Keratinocyte (primary cell): ENCODE results near the gene CASP4.

Experiments
- EZH2 ChIP-seq: IDR thresholded peaks from one replicate; pipeline ENCODE4 v1.6.1; 2012; ENCODE audit warnings: inconsistent platforms, mild to moderate bottlenecking, low read length, moderate library complexity
- TF ChIP-seq, protein P1 (sequence below), 3 experiments: IDR thresholded peaks in 1 of 3; conservative IDR thresholded peaks in 1 of 3; optimal IDR thresholded peaks in 1 of 3; 2 replicates in 2 of 3; 3 replicates in 1 of 3; pipeline versions ENCODE3 to v1.5.1; 2011; ENCODE audit warnings: low read length in 3 of 3, mild to moderate bottlenecking in 3 of 3, moderate library complexity in 2 of 3, control low read depth in 1 of 3, inconsistent platforms in 1 of 3; ENCODE audit not compliant: insufficient read depth in 2 of 3; ENCODE audit errors: extremely low read depth in 1 of 3

- TF ChIP-seq, protein P1, sequence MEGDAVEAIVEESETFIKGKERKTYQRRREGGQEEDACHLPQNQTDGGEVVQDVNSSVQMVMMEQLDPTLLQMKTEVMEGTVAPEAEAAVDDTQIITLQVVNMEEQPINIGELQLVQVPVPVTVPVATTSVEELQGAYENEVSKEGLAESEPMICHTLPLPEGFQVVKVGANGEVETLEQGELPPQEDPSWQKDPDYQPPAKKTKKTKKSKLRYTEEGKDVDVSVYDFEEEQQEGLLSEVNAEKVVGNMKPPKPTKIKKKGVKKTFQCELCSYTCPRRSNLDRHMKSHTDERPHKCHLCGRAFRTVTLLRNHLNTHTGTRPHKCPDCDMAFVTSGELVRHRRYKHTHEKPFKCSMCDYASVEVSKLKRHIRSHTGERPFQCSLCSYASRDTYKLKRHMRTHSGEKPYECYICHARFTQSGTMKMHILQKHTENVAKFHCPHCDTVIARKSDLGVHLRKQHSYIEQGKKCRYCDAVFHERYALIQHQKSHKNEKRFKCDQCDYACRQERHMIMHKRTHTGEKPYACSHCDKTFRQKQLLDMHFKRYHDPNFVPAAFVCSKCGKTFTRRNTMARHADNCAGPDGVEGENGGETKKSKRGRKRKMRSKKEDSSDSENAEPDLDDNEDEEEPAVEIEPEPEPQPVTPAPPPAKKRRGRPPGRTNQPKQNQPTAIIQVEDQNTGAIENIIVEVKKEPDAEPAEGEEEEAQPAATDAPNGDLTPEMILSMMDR (optimal IDR thresholded peaks at IDR 0.05 in 1 of 3, IDR thresholded peaks at IDR 0.05 in 1 of 3, conservative IDR thresholded peaks at IDR 0.05 in 1 of 3; ENCODE audit: extremely low read depth in 1 of 3, insufficient read depth in 2 of 3, low read length in 3 of 3), result peak in 2 of 3 experiments; percentile 21 to 47
- no peak for TF ChIP-seq EZH2
Measured at GRCh38 chr11:104946907-104947306, 21.5 kb downstream of the CASP4 start.
